ENCODE measurements around the gene FOXO6.

- TF ChIP-seq PML (IDR thresholded peaks at IDR 0.05; ENCODE audit: low read length) (no peak), CTCF (IDR thresholded peaks at IDR 0.05 in 2 of 3, conservative IDR thresholded peaks at IDR 0.05 in 1 of 3; ENCODE audit: control insufficient read depth in 2 of 3, extremely low read depth in 1 of 3, insufficient read depth in 1 of 3, low read depth in 3 of 3, low read length in 3 of 3) (no peak), ZBTB33 (IDR thresholded peaks at IDR 0.05) (no peak), TAF1 (IDR thresholded peaks at IDR 0.05; ENCODE audit: borderline replicate concordance, low read depth, low read length) (no peak), KDM1A (IDR thresholded peaks at IDR 0.05; ENCODE audit: borderline replicate concordance) (no peak), CBX5 (IDR thresholded peaks at IDR 0.05; ENCODE audit: low read depth) (no peak), SREBF1 (IDR thresholded peaks at IDR 0.05; ENCODE audit: low read length) (no peak), MEF2A (IDR thresholded peaks at IDR 0.05; ENCODE audit: insufficient read depth, low read depth, low read length) (no peak)
These were observed 57.8 kb downstream of the FOXO6 start for GRCh38 chr1:41418857-41419583.
